22Rv1 (cell line): ENCODE data around the gene SMARCC2.
A peak's percentile ranks its signal among the peaks of the same experiment; 100 is the strongest.

Experiments
- H3K27ac ChIP-seq: fragments of 450-650 bp; 2 replicates; pipeline ENCODE4 v1.5.1; 2017
- CTCF ChIP-seq: fragments of 450-650 bp; IDR thresholded peaks from 2 replicates; pipeline ENCODE4 v1.5.1; 2017; ENCODE audit warnings: mild to moderate bottlenecking
- ZFX ChIP-seq: fragments of 450-650 bp; IDR thresholded peaks from 2 replicates; pipeline ENCODE4 v1.6.1; 2017; ENCODE audit warnings: antibody characterized with exemption, borderline replicate concordance

Gene SMARCC2

GRCh38 chr12:56137853-56138571, 51.3 kb downstream of the SMARCC2 start:
- no peak overlapping the region for H3K27ac ChIP-seq
- TF ChIP-seq CTCF (no peak), ZFX (no peak)

- no peak overlapping the region for H3K27ac ChIP-seq
- TF ChIP-seq CTCF (no peak), ZFX (no peak)
Measured at GRCh38 chr12:56134897-56135296, 54.4 kb downstream of the SMARCC2 start.

- TF ChIP-seq ZFX: no peak
- no peak for TF ChIP-seq CTCF
- peak overlapping the region; percentile 88 for H3K27ac ChIP-seq
Measured at GRCh38 chr12:56130876-56131275, 58.4 kb downstream of the SMARCC2 start.

GRCh38 chr12:56129942-56130495, 59.3 kb downstream of the SMARCC2 start:
- TF ChIP-seq CTCF: no peak
- TF ChIP-seq ZFX: no peak
- peak overlapping the region; percentile 88 for H3K27ac ChIP-seq

- TF ChIP-seq ZFX (no peak), CTCF (no peak)
Measured at GRCh38 chr12:56129206-56129941, 59.9 kb downstream of the SMARCC2 start.

GRCh38 chr12:56128670-56129205, 60.5 kb downstream of the SMARCC2 start:
- H3K27ac ChIP-seq: peak overlapping the region; percentile 88
- TF ChIP-seq CTCF (no peak), ZFX (no peak)

More at GRCh38 chr12:56129206-56129941, 59.9 kb downstream of the SMARCC2 start:
- H3K27ac ChIP-seq: peak overlapping the region; percentile 88
